Sigmoid colon (tissue), 7 donors: ENCODE results near the gene IFNA2. TPM values are rescaled to one million over a fixed set of nuclear protein-coding genes. Genes with fewer than 3 reads are reported as not detected.
A peak's percentile ranks its signal among the peaks of the same experiment; 100 is the strongest.
"Not testable (repeated sequence)": the region's sequence is repeated elsewhere in the genome, so short reads cannot be mapped to it uniquely, and the experiment has no call there.

ENCODE experiments used
- DNase-seq: peaks from one replicate; pipeline ENCODE4 v3.0.0-alpha.2; 2019
- H3K27ac ChIP-seq, 4 donors: fragments of 200-600 bp; sonication (generic); one replicate each; pipeline ENCODE4 v1.5.1; 2016 to 2019; ENCODE audit warnings: mild to moderate bottlenecking in 1 of 4
- H3K27me3 ChIP-seq, 3 donors: fragments of 200-600 bp; sonication (generic); one replicate each; pipeline ENCODE4 v1.5.1; 2019; ENCODE audit warnings: mild to moderate bottlenecking in 1 of 3
- H3K36me3 ChIP-seq, 4 donors: fragments of 200-600 bp; sonication (generic); one replicate each; pipeline ENCODE4 v1.5.1; 2016 to 2019
- H3K4me1 ChIP-seq, 4 donors: fragments of 200-600 bp; sonication (generic); one replicate each; pipeline ENCODE4 v1.5.1; 2017 to 2019
- H3K4me3 ChIP-seq, 4 donors: fragments of 200-600 bp; sonication (generic); one replicate each; pipeline ENCODE4 v1.5.1; 2017 to 2019; ENCODE audit warnings: mild to moderate bottlenecking in 2 of 4, moderate library complexity in 1 of 4
- H3K9me3 ChIP-seq, 4 donors: fragments of 200-600 bp in 3 of 4; sonication (generic) in 3 of 4; one replicate each; pipeline versions ENCODE4 v1.5.1 to v1.6.1; 2013 to 2019
- CTCF ChIP-seq, 4 experiments: fragments of 450-650 bp in 3 of 4; fragments of 200-600 bp in 1 of 4; IDR thresholded peaks; one replicate each; pipeline ENCODE4 v1.5.1; 2016 to 2019; ENCODE audit warnings: antibody characterized with exemption in 4 of 4, mild to moderate bottlenecking in 3 of 4, moderate library complexity in 2 of 4
- EP300 ChIP-seq, 4 donors: sonication (generic); formaldehyde crosslinking; IDR thresholded peaks; one replicate each; pipeline ENCODE4 v1.6.1; 2017; ENCODE audit warnings: antibody characterized with exemption in 4 of 4
- POLR2A ChIP-seq, 2 donors: fragments of 450-650 bp; IDR thresholded peaks; one replicate each; pipeline ENCODE4 v1.6.1; 2016; ENCODE audit warnings: antibody characterized with exemption in 2 of 2, mild to moderate bottlenecking in 2 of 2, moderate library complexity in 2 of 2
- POLR2AphosphoS5 ChIP-seq, 4 donors: sonication (generic); formaldehyde crosslinking; IDR thresholded peaks; one replicate each; pipeline ENCODE4 v1.6.1; 2017; ENCODE audit warnings: antibody characterized with exemption in 4 of 4
- whole genome bisulfite sequencing, 2 donors: extraction: QIAGEN DNeasy Blood & Tissue Kit; methylation state at CpG; one replicate each; pipeline ENCODE4 v1.1.7; 2013; 5-methylcytosine and 5-hydroxymethylcytosine counted together
- intact Hi-C: fragments of 100-400 bp; cut with DNase I; formaldehyde crosslinking; loops from one replicate; pipeline ENCODE4 v1.15.1; 2023
- polyA plus RNA-seq, 3 donors: library from polyadenylated mRNA; stranded (reverse); fragments of 200-250 nt; gene quantifications; one replicate each; pipeline ENCODE4 v1.2.3, GENCODE V29; 2013
- total RNA-seq, 4 donors: library from RNA; depleted of rRNA; stranded (reverse); fragments of >200 nt; gene quantifications; one replicate each; pipeline ENCODE4 v1.1.0, GENCODE V29; 2016
- donor health status: healthy with polysubstance abuse.
- donor health status: Bipolar disorder and iron deficiency.
- donor health status: healthy.

IFNA2 gene
- total RNA-seq (under 1 TPM in 1 of 4 donors, not detected in 3; 0.33 TPM), polyA plus RNA-seq (under 1 TPM in 1 of 3 donors, not detected in 2; 0.06 TPM)

GRCh38 chr9:21385131-21385670 lies at the start of gene IFNA2:
TSS of gene IFNA2 (minus strand) at chr9:21385398. CDS start at chr9:21385329, 69 bp downstream.
- H3K27me3 ChIP-seq, result peaks cover 0 to 7% (median 0%) of the 10 kb centered on the region in 3 donors
- no peaks in the 10 kb centered on the region for H3K36me3 ChIP-seq
- intact Hi-C loops, result no loop called here
- no peaks in the 10 kb centered on the region for H3K9me3 ChIP-seq
- no peak for DNase-seq
- H3K4me1 ChIP-seq, result no peaks in the 10 kb centered on the region
- no peak within 1 kb of the TSS for H3K27ac ChIP-seq
- 31 to 61% methylated on average over 1 of the region's 1 CpG for WGBS, 2 donors
- H3K4me3 ChIP-seq, result no peak within 1 kb of the TSS
- TF ChIP-seq POLR2A (IDR thresholded peaks at IDR 0.05) (no peak), CTCF (IDR thresholded peaks at IDR 0.05) (no peak)

- WGBS, 2 donors, result 82 to 90% methylated on average over 7 of the region's 7 CpGs
- H3K27ac ChIP-seq, result not testable (repeated sequence)
Observed at GRCh38 chr9:21435015-21435383, 49.8 kb upstream of the IFNA2 start.

GRCh38 chr9:21434202-21435014 lies 49.2 kb upstream of the IFNA2 start:
- 53 to 62% methylated on average over 9 of the region's 9 CpGs for WGBS, 2 donors
- intact Hi-C loops, result no loop called here

More at GRCh38 chr9:21435015-21435383, 49.8 kb upstream of the IFNA2 start:
- H3K36me3 ChIP-seq, H3K9me3 ChIP-seq, H3K4me3 ChIP-seq, H3K27me3 ChIP-seq, intact Hi-C loops, DNase-seq, H3K4me1 ChIP-seq: not testable (repeated sequence)

GRCh38 chr9:21432672-21433425 lies 47.7 kb upstream of the IFNA2 start:
- 52 to 77% methylated on average over 2 of the region's 2 CpGs for WGBS, 2 donors
- intact Hi-C loops, result no loop called here
- H3K27me3 ChIP-seq, result no peaks in the 10 kb centered on the region
- TF ChIP-seq POLR2AphosphoS5 (IDR thresholded peaks at IDR 0.05), result no peak
- no peak for TF ChIP-seq CTCF (IDR thresholded peaks at IDR 0.05)
- no peak for TF ChIP-seq POLR2A (IDR thresholded peaks at IDR 0.05)
- TF ChIP-seq EP300 (IDR thresholded peaks at IDR 0.05), result no peak
- DNase-seq, result no peak
- H3K36me3 ChIP-seq, result no peaks in the 10 kb centered on the region
- H3K27ac ChIP-seq, result no peak overlapping the region
- no peak overlapping the region for H3K4me3 ChIP-seq
- H3K4me1 ChIP-seq, result no peaks in the 10 kb centered on the region
- H3K9me3 ChIP-seq, result no peaks in the 10 kb centered on the region

More at GRCh38 chr9:21434202-21435014, 49.2 kb upstream of the IFNA2 start:
- H3K27ac ChIP-seq, result no peak overlapping the region
- no peaks in the 10 kb centered on the region for H3K27me3 ChIP-seq
- no peaks in the 10 kb centered on the region for H3K36me3 ChIP-seq
- DNase-seq, result no peak
- no peak overlapping the region for H3K4me3 ChIP-seq
- TF ChIP-seq EP300 (IDR thresholded peaks at IDR 0.05) (no peak), CTCF (IDR thresholded peaks at IDR 0.05) (peak in 2 of 4 experiments; percentile 10 to 39)
- H3K4me1 ChIP-seq, result no peaks in the 10 kb centered on the region
- H3K9me3 ChIP-seq, result no peaks in the 10 kb centered on the region

GRCh38 chr9:21429191-21429590 lies 44.0 kb upstream of the IFNA2 start:
- TF ChIP-seq POLR2A (IDR thresholded peaks at IDR 0.05) (no peak), POLR2AphosphoS5 (IDR thresholded peaks at IDR 0.05) (no peak), CTCF (IDR thresholded peaks at IDR 0.05) (no peak), EP300 (IDR thresholded peaks at IDR 0.05) (no peak)
- H3K4me3 ChIP-seq, result no peak overlapping the region
- H3K9me3 ChIP-seq, result no peaks in the 10 kb centered on the region
- no peak for DNase-seq
- H3K27ac ChIP-seq, result no peak overlapping the region
- intact Hi-C loops, result no loop called here
- WGBS, 2 donors, result 63 to 80% methylated on average over 2 of the region's 2 CpGs
- H3K4me1 ChIP-seq, result no peaks in the 10 kb centered on the region
- no peaks in the 10 kb centered on the region for H3K36me3 ChIP-seq
- H3K27me3 ChIP-seq, result no peaks in the 10 kb centered on the region
